HG02870 (cell line): ENCODE measurements around the gene GPRC5D.

Experiments used
- ATAC-seq: cut with Tn5 transposase; IDR thresholded peaks from one replicate; pipeline ENCODE4 v1.9.1; 2021; ENCODE audit warnings: mild to moderate bottlenecking, moderate library complexity; ENCODE audit not compliant: unreplicated experiment

The GPRC5D gene

DNA sequence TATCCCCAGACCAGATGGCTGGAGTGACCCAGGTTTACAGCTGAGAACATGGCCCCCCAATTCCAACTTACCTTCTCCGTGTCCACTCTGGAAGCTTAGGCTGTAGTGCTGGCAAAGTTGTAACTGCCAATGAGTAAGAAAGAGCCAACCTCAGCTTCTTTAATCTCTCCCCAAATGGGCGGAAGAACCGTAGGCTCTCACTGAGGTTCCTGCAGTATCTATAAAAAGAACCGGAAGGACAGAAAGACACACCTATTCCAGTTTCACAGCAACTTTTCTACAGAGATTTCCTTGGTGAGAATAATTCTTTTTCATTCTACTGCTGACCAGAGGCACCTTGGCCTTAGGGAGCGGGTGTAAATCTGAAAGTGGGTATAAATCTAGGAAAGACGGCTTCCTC lies at the start of gene GPRC5D:
GPRC5D (minus strand) TSS at position 135 of the 400 bp plus-strand sequence. CDS start 1,786 bp downstream, outside the sequence.
- ATAC-seq = no peak

DNA sequence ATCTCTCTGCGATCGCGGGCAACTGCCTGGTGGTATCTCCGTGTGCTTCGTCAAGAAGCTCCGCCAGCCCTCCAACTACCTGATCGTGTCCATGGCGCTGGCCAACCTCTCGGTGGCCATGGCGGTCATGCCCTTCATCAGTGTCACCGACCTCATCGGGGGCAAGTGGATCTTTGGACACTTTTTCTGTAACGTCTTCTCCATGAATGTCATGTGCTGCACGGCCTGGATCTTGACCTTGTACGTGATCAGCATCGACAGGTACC lies 49.7 kb upstream of the GPRC5D start:
- ATAC-seq = no peak

DNA sequence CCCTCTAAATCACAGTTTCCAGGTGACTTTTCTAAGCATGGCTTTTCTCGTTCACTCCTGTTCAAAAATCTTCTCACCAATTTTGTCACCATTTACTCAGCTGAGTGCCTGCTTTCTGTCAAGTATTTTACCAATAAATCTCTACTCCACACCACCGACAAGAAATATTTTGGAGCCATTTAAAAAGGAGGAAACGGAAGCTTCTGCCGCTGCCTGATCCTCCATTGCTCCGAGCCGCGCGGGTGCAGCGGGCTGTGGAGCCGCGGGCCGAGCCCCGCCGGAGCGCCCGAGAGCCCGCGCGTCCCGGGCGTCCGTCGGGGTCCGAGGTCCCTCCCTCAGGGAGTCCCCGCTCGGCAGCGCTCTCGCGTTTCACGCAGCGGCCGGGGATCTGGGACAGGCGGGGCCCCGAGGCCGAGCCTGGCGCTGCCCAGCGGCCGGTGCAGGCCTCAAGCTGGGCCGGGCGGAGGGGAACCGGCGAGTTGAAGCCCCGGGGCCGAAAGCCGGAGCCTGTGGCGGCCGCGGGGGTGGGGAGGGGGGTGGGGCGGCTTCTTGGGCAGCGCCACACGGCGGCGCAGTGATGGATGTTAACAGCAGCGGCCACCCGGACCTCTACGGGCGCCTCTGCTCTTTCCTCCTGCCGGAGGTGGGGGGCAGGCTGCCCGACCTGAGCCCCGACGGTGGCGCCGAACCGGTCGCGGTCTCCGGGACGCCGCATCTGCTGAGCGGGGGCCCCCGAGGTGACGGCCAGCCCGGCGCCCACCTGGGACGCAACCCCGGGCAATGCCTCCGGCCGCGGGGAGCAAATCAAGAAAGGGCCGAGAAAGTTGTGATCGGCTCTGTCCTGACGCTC lies 49.2 kb upstream of the GPRC5D start:
- no peak for ATAC-seq

GRCh38 chr12:13000616-13000924 lies 48.6 kb upstream of the GPRC5D start:
- peak; percentile 29 for ATAC-seq

GRCh38 chr12:12999959-13000615 lies 48.1 kb upstream of the GPRC5D start, which contains the start of gene HEBP1:
TSS of gene HEBP1 (minus strand) at chr12:13000265. CDS start at chr12:13000114, 151 bp downstream.
- peak; percentile 87 for ATAC-seq

DNA sequence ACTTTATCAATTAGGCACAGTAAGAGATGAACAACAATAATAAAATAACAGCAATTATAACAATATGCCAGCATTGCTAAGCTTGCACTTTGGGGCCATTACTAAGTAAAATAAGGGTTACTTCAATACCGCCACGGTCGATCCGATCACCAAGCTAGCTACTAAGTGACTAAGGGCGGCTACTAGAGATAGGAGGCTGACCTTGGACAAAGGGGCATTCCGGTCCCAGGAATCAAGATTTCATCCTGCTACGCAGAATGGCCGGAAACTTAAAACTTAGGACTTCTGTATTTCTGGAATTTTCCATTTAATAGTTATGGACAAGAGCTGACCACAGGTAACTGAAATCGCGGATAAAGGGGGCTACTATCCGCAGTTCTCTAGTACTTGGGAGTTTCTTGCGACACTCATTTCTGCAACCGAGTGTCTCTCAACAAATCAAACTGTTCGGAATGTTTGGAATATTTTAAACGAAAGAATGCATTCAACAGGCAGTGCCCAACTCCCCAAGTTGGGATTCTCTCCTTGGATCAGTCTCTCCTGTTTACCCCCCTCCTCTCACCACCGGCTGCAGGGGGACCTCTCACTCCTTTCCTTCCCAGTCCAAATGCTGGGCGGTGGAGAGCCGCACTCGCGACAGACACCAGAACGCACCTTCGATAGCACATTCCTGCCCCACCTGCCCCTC lies 47.4 kb upstream of the GPRC5D start:
- ATAC-seq = no peak

DNA sequence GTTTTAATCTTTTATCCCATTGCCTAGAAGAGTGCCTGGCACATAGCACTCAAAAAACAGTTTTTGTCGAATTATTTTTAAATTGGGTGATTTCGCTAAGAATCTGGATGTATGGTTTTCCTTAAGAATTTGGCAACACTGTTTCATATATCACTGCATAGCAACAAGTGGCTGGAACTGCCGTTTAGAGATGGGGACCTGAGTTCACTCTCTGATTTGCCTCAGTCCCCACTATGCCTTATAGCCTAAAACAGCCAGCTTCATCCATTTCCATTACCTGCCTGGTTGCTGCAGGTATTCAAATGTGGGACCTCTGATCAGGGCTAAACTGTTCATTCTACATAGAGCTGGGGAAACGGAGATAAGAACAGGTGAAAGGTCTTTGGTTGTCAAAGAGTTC lies 46.3 kb upstream of the GPRC5D start:
- ATAC-seq = no peak

GRCh38 chr12:12997734-12998133 lies 45.8 kb upstream of the GPRC5D start:
- no peak for ATAC-seq

- no peak for ATAC-seq
Observed at GRCh38 chr12:12997156-12997555, 45.2 kb upstream of the GPRC5D start.

DNA sequence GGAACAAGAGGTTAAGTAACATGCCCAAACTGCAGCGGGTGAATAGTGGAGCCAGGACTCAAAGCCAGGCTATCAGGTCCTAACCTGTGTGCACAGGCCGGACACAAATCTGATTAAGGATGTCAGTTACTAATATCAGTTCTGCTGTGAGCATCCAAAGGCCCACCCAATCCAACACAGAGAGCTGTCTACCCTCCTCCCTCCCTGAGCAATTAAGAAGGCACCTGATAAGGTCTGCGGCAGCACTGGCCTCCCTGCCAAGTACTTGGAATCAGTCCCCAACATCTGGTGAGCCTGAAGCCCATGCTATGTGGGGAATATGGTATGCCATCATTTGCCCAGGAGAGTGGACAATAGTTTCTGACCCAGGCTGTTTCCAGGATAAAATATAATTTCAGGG lies 44.2 kb upstream of the GPRC5D start:
- no peak for ATAC-seq

GRCh38 chr12:12995088-12995487 lies 43.1 kb upstream of the GPRC5D start:
- no peak for ATAC-seq

DNA sequence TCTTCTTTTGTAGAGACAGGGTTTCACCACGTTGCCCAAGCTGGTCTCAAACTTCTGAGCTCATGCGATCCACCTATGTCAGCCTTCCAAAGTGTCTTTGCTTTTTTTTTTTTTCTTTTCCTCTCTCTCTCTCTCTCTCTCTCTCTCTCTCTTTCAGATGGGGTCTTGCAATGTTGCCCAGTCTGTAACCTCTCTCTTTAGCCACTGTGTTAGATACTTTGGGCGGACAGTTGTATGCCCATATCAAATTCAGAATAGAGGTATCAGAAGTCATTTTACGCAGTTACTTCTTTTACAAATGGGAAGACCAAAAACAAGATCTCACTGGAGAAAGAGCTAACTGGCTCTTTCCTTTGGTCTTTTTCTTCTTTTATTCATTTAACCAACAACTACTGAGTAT lies 41.4 kb upstream of the GPRC5D start:
- ATAC-seq = no peak

GRCh38 chr12:12992418-12993130 lies 40.6 kb upstream of the GPRC5D start:
- no peak for ATAC-seq

DNA sequence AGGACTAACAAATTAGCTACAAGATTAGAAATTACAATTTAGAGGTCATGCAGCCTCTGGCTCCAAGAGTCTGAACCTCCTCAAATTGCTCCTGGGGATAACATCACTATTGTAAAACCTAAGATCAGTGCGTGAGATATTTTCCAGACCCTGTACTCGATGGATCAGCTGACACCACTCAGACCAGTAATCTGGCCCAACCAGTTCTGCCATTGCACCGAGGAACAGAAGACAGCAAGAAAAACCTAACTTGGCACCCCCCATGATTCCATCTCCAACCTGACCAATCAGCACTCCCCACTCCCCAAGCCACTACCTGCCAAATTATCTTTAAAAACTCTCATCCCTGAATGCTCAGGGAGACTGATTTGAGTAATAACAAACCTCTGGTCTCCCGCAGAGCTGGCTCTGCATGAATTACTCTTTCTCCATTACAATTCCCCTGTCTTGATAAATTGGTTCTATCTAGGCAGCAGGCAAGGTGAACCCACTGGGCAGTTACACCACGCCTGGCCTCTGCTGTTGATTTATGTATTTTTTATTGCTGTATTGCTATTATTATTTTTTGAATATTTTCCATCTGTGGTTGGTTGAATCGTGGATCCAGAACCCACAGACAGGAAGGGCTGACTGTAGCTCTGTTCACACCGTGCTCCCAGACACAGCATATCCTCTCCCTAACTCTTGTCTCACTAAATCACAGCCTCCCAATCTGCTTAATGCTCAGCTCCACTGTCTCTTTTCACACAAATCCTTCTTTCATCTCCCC lies 38.9 kb upstream of the GPRC5D start:
- ATAC-seq = no peak

DNA sequence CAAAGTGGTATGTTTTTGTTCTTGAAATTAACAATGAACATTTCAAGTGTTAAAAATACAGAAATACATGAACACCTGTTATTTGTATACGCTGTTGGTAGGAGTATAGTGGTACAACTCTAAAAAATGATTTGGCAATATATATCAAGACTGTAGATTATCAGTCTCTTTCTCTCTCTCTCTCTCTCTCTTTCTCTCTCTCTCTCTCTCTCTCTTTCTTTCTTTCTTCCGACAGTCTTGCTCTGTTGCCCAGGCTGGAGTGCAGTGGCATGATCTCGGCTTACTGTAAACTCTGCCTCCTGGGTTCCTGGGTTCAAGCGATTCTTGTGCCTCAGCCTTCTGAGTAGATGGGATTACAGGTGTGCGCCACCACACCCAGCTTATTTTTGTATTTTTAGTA lies 35.5 kb upstream of the GPRC5D start:
- ATAC-seq = no peak

GRCh38 chr12:12986775-12987331 lies 34.9 kb upstream of the GPRC5D start:
- ATAC-seq = no peak

- ATAC-seq = no peak
Observed at GRCh38 chr12:12985817-12986408, 33.9 kb upstream of the GPRC5D start.

DNA sequence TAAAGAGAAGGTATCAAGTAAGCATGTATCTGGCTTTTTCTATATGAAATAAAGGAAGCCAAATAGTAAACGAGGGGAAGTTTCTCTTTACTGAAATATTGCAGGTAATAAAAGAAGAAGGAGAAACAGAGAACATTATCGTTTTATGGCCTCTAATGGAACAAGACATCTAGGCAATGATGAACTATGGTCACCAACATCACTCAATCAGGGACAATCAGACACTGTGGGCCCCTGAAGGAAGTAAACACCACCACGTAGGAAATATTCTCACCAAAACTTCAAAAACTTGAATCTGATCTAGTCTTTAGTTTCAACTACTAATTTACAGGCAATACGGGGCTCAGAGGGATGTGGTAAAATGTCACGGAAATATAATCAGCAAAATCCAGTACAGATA lies 32.2 kb upstream of the GPRC5D start:
- ATAC-seq = no peak

- ATAC-seq = no peak
Observed at GRCh38 chr12:12983420-12984035, 31.6 kb upstream of the GPRC5D start.

GRCh38 chr12:12982331-12982730 lies 30.4 kb upstream of the GPRC5D start:
- ATAC-seq = no peak
